T-cell (primary cell): ENCODE results near the gene FAM114A1. TPM values are rescaled to one million over a fixed set of nuclear protein-coding genes. Genes with fewer than 3 reads are reported as not detected.
A peak's percentile ranks its signal among the peaks of the same experiment; 100 is the strongest.

ENCODE experiments used
- ATAC-seq, 4 experiments: fragments of 200-7000 bp in 3 of 4; fragments of 150-1000 bp in 1 of 4; cut with Tn5 transposase; replicated peaks in 1 of 4; 1 replicate in 3 of 4; 2 replicates in 1 of 4; pipeline ENCODE4 v1.10.0; 2021; ENCODE audit warnings: moderate library complexity in 3 of 4, mild to moderate bottlenecking in 2 of 4, moderate number of reproducible peaks in 1 of 4
- CTCF ChIA-PET, 2 donors: fragments of 300-600 bp; sonication (Branson Sonifier 250); formaldehyde crosslinking; loops; one replicate each; lab custom pipeline; 2022; ENCODE audit warnings: antibody characterized with exemption in 2 of 2; lab: Charles Lee
- POLR2A ChIA-PET, 2 donors: fragments of 300-600 bp; sonication (Branson Sonifier 250); formaldehyde crosslinking; loops; one replicate each; lab custom pipeline; 2022; ENCODE audit warnings: antibody characterized with exemption in 2 of 2; lab: Charles Lee
- DNase-seq, 35 experiments: peaks; one replicate each; pipeline versions ENCODE4 v3.0.0 to v3.0.0-alpha.2; 2013 to 2023
- H3K27ac ChIP-seq: one replicate; pipeline ENCODE4 v1.5.1; 2013; ENCODE audit warnings: low read length
- H3K27me3 ChIP-seq, 2 experiments: replicated peaks in 1 of 2; 1 replicate in 1 of 2; 2 replicates in 1 of 2; pipeline versions ENCODE4 v1.6.1 to v1.7.0; 2013; ENCODE audit warnings: low read length in 1 of 2, mixed read lengths in 1 of 2; ENCODE audit not compliant: control insufficient read depth in 2 of 2, insufficient read depth in 2 of 2; ENCODE audit errors: extremely low read depth in 1 of 2
- H3K36me3 ChIP-seq, 2 donors: 1 replicate in 1 of 2; 2 replicates in 1 of 2; pipeline versions ENCODE4 v1.6.1 to v1.7.0; 2013; ENCODE audit warnings: low read length in 1 of 2; ENCODE audit not compliant: control insufficient read depth in 2 of 2, insufficient read depth in 1 of 2; ENCODE audit errors: extremely low read depth in 1 of 2
- H3K4me1 ChIP-seq, 2 experiments: 1 replicate in 1 of 2; 2 replicates in 1 of 2; pipeline versions ENCODE4 v1.6.1 to v1.7.0; 2013; ENCODE audit warnings: low read length in 2 of 2, mixed read lengths in 1 of 2; ENCODE audit not compliant: insufficient read depth in 2 of 2, control insufficient read depth in 1 of 2; ENCODE audit errors: extremely low read depth in 1 of 2
- H3K4me3 ChIP-seq, 2 donors: 1 replicate in 1 of 2; 2 replicates in 1 of 2; pipeline versions ENCODE4 v1.5.1 to v1.7.0; 2013; ENCODE audit warnings: mild to moderate bottlenecking in 2 of 2, low read length in 1 of 2, moderate library complexity in 1 of 2; ENCODE audit not compliant: control insufficient read depth in 1 of 2; ENCODE audit errors: extremely low read depth in 1 of 2
- H3K9me3 ChIP-seq: 2 replicates; pipeline ENCODE4 v1.7.0; 2013
- H3K27ac Mint-ChIP-seq, 2 donors: one replicate each; pipeline ENCODE4 v1.8.0; 2020 to 2021; ENCODE audit warnings: mild to moderate bottlenecking in 2 of 2, mixed read lengths in 2 of 2
- H3K27me3 Mint-ChIP-seq, 2 donors: one replicate each; pipeline ENCODE4 v1.8.0; 2021 to 2022; ENCODE audit warnings: mixed read lengths in 2 of 2
- H3K36me3 Mint-ChIP-seq: one replicate; pipeline ENCODE4 v1.8.0; 2021; ENCODE audit warnings: mixed read lengths
- H3K4me1 Mint-ChIP-seq, 3 donors: one replicate each; pipeline ENCODE4 v1.8.0; 2020 to 2022; ENCODE audit warnings: mixed read lengths in 3 of 3, mild to moderate bottlenecking in 1 of 3
- H3K4me3 Mint-ChIP-seq, 3 donors: one replicate each; pipeline ENCODE4 v1.8.0; 2020 to 2022; ENCODE audit warnings: mild to moderate bottlenecking in 3 of 3, mixed read lengths in 3 of 3, moderate library complexity in 3 of 3
- H3K9me3 Mint-ChIP-seq, 3 donors: one replicate each; pipeline ENCODE4 v1.8.0; 2020 to 2022; ENCODE audit warnings: mixed read lengths in 3 of 3
- WGBS: methylation state at CpG from one replicate; pipeline ENCODE4 v1.1.5; 2013; ENCODE audit warnings: missing lambda C conversion rate; ENCODE audit not compliant: insufficient coverage; 5-methylcytosine and 5-hydroxymethylcytosine counted together
- total RNA-seq, 35 experiments: library from RNA in 6 of 35; stranded (reverse) in 6 of 35; fragments of 120-200 nt in 1 of 35; gene quantifications; one replicate each; pipeline versions ENCODE4 v1.2.1 to v1.2.4 and lab custom pipeline; 2013 to 2026

FAM114A1 gene
- total RNA-seq (under 1 TPM in 4 of 5 donors, not detected in 1; 0.35 to 0.79 (median 0.39) TPM), total RNA-seq (lab: John Stamatoyannopoulos, UW) (0 to 0.75 (median 0.08) reads per million in 29 experiments)
- 0.41 TPM for total RNA-seq (2013)

- ChIA-PET CTCF (interaction anchor here in 1 of 2 donors (1.6 kb wide), 1 partner anchor 85 kb away, joined by 3 read pairs; the partner anchor contains the start of gene TLR10), POLR2A (interaction anchor here in 1 of 2 donors (0.6 kb wide), 1 partner anchor 10 kb away, joined by 3 read pairs; no protein-coding TSS in a partner anchor)
- Histone ChIP-seq H3K27me3 (peaks cover 0 to 21% of the 10 kb centered on the region in 2 experiments), H3K4me3 (peak within 1 kb of the TSS; percentile 42 to 46), H3K9me3 (no peaks in the 10 kb centered on the region), H3K36me3 (no peaks in the 10 kb centered on the region), H3K4me1 (peaks cover 0 to 9% of the 10 kb centered on the region in 2 experiments), H3K27ac (no peak within 1 kb of the TSS)
- H3K9me3 Mint-ChIP-seq = no peaks in the 10 kb centered on the region
- peak within 1 kb of the TSS in 1 of 2 donors; percentile 49 for H3K27ac Mint-ChIP-seq
- H3K27me3 Mint-ChIP-seq = peaks cover 0 to 28% of the 10 kb centered on the region in 2 donors
- peaks cover 13 to 25% (median 16%) of the 10 kb centered on the region in 3 donors for H3K4me1 Mint-ChIP-seq
- H3K36me3 Mint-ChIP-seq = no peaks in the 10 kb centered on the region
- peak within 1 kb of the TSS; percentile 62 to 78 (median 75) for H3K4me3 Mint-ChIP-seq
- ATAC-seq = peak; percentile 63 to 80 (median 76)
- 2% methylated on average over 45 of the region's 66 CpGs for WGBS
- peak in 3 of 35 experiments; percentile 4 to 20 (median 10) for DNase-seq
These were observed at the start of gene FAM114A1 for GRCh38 chr4:38867478-38868058. TSS of gene FAM114A1 (plus strand) at chr4:38867806. CDS start at chr4:38878079, 10,273 bp downstream.

GRCh38 chr4:38818441-38818976, 49.1 kb upstream of the FAM114A1 start:
- Mint-ChIP-seq H3K4me3 (no peak overlapping the region), H3K36me3 (peaks cover 21% of the 10 kb centered on the region), H3K27me3 (no peaks in the 10 kb centered on the region), H3K4me1 (peaks cover 12 to 23% (median 12%) of the 10 kb centered on the region in 3 donors), H3K27ac (no peak overlapping the region), H3K9me3 (peaks cover 3 to 28% (median 9%) of the 10 kb centered on the region in 3 donors)
- CTCF ChIA-PET = interaction anchor here in 1 of 2 donors (0.6 kb wide), 1 partner anchor 13 kb away, joined by 3 read pairs; no protein-coding TSS in a partner anchor
- H3K36me3 ChIP-seq = no peaks in the 10 kb centered on the region
- H3K4me1 ChIP-seq = no peaks in the 10 kb centered on the region
- ATAC-seq (no peak), DNase-seq (no peak)
- WGBS = no CpG with 5 or more reads among the region's 5 CpGs
- H3K27me3 ChIP-seq = peaks cover 0 to 4% of the 10 kb centered on the region in 2 experiments
- no peak overlapping the region for H3K27ac ChIP-seq
- H3K4me3 ChIP-seq = no peak overlapping the region
- POLR2A ChIA-PET = interaction anchor here (0.6 to 1.2 kb wide), 2 partner anchors 13 to 229 kb away, joined by 3 read pairs; no protein-coding TSS in a partner anchor
- H3K9me3 ChIP-seq = no peaks in the 10 kb centered on the region

DNA sequence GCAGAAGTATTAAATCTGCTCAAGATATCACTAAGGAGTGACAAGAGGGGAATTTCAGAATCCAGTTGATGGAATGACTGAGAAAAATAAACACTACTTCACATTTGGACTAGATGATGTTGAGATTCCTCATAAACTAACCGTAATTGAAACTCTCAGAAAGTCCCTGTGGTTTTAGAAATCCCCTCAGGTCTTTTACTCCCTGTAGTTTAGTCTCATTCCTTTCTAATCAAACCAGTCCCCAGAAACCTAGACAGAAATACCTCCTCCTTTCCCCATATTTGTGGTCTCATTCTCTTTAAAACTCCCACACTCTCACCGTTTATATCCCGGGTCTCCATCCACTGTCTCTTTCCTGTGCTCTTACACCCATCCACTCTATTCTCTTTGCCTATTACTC, 48.0 kb upstream of the FAM114A1 start:
- Histone ChIP-seq H3K4me1 (no peaks in the 10 kb centered on the region), H3K27ac (no peak overlapping the region), H3K4me3 (no peak overlapping the region), H3K36me3 (no peaks in the 10 kb centered on the region), H3K27me3 (peaks cover 0 to 4% of the 10 kb centered on the region in 2 experiments), H3K9me3 (no peaks in the 10 kb centered on the region)
- Mint-ChIP-seq H3K9me3 (peaks cover 3 to 18% (median 7%) of the 10 kb centered on the region in 3 donors), H3K36me3 (peaks cover 18% of the 10 kb centered on the region), H3K4me1 (peaks cover 12 to 23% (median 12%) of the 10 kb centered on the region in 3 donors), H3K27me3 (no peaks in the 10 kb centered on the region), H3K4me3 (no peak overlapping the region), H3K27ac (no peak overlapping the region)
- CTCF ChIA-PET = interaction anchor here in 1 of 2 donors (0.6 kb wide), 1 partner anchor 21 kb away, joined by 8 read pairs; no protein-coding TSS in a partner anchor
- DNase-seq = peak in 1 of 35 experiments; percentile 15
- peak in 1 of 4 experiments; percentile 55 for ATAC-seq
- POLR2A ChIA-PET = interaction anchor here in 1 of 2 donors (1.2 kb wide), 1 partner anchor 12 kb away, joined by 3 read pairs; no protein-coding TSS in a partner anchor
- WGBS = 17% methylated on average over 3 of the region's 3 CpGs

- Mint-ChIP-seq H3K36me3 (peaks cover 18% of the 10 kb centered on the region), H3K4me3 (no peak overlapping the region), H3K4me1 (peaks cover 12 to 23% (median 12%) of the 10 kb centered on the region in 3 donors), H3K9me3 (peaks cover 3 to 15% (median 7%) of the 10 kb centered on the region in 3 donors), H3K27ac (no peak overlapping the region), H3K27me3 (no peaks in the 10 kb centered on the region)
- Histone ChIP-seq H3K9me3 (no peaks in the 10 kb centered on the region), H3K4me1 (no peaks in the 10 kb centered on the region), H3K36me3 (no peaks in the 10 kb centered on the region), H3K27ac (no peak overlapping the region), H3K4me3 (no peak overlapping the region), H3K27me3 (no peaks in the 10 kb centered on the region)
- DNase-seq (no peak), ATAC-seq (no peak)
- POLR2A ChIA-PET = no interaction called here
- CTCF ChIA-PET = no interaction called here
- WGBS = no CpG with 5 or more reads among the region's 4 CpGs
These were observed 47.1 kb upstream of the FAM114A1 start for GRCh38 chr4:38820329-38821061.

DNA sequence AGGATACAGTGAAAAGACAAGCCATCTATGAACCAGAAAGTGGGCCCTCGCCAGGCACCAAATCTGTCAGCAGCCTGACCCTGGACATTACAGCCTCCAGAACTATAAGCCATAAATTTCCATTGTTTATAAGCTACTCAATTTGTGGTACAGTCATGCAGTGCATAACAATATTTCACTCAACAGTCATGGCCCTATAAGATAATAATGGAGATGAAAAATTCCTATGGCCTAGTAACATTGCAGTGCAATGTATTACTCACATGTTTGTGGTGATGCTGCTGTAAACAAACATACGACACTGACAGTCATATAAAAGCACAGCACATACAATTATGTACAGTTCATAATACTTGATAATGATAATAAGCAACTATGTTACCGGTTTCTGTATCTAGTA, 45.9 kb upstream of the FAM114A1 start:
- no peak overlapping the region for H3K27ac ChIP-seq
- WGBS = 100% methylated on average over 1 of the region's 3 CpGs
- DNase-seq = no peak
- H3K4me3 ChIP-seq = no peak overlapping the region
- peaks cover 24% of the 10 kb centered on the region for H3K36me3 Mint-ChIP-seq
- H3K36me3 ChIP-seq = no peaks in the 10 kb centered on the region
- ChIA-PET CTCF (interaction anchor here (0.5 to 1.4 kb wide), 2 partner anchors 27 to 39 kb away, joined by 3 to 4 read pairs; partner anchors contain the start of gene TLR10 (in 1 of the 2)), POLR2A (no interaction called here)
- no peak overlapping the region for H3K4me3 Mint-ChIP-seq
- H3K9me3 ChIP-seq = no peaks in the 10 kb centered on the region
- peaks cover 12 to 23% (median 12%) of the 10 kb centered on the region in 3 donors for H3K4me1 Mint-ChIP-seq
- no peak for ATAC-seq
- H3K27me3 ChIP-seq = no peaks in the 10 kb centered on the region
- no peaks in the 10 kb centered on the region for H3K27me3 Mint-ChIP-seq
- no peak overlapping the region for H3K27ac Mint-ChIP-seq
- peaks cover 3 to 8% (median 7%) of the 10 kb centered on the region in 3 donors for H3K9me3 Mint-ChIP-seq
- H3K4me1 ChIP-seq = no peaks in the 10 kb centered on the region
